Measurements from ENCODE around the gene ELAC1. TPM values are rescaled to one million over a fixed set of nuclear protein-coding genes. Genes with fewer than 3 reads are reported as not detected.

ELAC1 gene, protein sequence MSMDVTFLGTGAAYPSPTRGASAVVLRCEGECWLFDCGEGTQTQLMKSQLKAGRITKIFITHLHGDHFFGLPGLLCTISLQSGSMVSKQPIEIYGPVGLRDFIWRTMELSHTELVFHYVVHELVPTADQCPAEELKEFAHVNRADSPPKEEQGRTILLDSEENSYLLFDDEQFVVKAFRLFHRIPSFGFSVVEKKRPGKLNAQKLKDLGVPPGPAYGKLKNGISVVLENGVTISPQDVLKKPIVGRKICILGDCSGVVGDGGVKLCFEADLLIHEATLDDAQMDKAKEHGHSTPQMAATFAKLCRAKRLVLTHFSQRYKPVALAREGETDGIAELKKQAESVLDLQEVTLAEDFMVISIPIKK
- total RNA-seq: 1 to 10 TPM; 1.6 to 8.9 (median 6.0) TPM

DNA sequence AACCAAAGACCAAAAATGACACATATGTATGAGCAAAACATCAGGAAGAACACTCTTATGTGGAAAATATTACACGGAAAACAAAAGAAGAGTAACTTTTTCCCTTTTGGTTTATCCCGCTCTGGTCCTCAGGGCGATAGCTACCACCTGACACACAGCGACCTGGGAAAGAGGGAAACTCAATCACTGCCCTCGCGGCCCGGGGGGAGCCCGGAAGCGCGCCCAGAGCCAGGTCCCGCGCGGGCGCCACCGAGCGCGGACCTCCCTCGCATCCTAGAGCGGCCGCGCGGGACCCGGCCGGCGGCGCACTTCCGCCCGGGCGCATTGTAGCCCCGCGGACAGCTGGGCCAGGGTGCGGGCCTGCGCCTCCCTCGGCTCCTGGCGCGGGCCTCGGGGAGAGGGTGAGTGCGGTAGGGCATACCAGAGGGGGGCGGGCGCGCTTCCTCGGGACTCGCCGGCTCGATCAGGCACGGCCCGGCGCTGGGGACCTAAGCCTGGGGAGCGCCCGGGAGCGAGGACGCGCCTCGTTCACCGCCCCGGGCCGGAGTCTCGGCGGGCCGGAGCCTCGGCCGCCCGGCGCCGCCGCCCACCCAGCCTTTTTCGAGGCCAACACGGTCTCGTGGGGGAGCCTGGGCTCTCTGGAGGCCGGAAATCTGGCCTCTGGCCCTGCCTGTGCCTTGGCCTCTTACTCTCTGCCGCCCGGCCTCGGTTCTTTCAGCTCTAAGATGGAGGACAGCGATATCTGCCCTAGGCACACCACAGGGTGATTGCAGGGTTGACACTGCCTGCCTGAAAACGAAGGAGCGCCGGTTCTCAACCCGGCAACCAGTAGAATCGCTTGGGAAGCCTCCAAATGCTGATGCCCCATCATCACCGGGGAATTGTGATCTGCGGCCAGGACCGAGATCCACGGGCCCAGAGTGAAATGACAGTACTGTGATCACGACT lies at the start of gene ELAC1:
ELAC1 (plus strand) TSS at position 327 of the 948 bp plus-strand sequence. CDS start 6,365 bp downstream, outside the sequence.
- peak; percentile 5 for DNase-seq
- Histone ChIP-seq H3K27ac (peak within 1 kb of the TSS; percentile 96 to 99 (median 98)), H3K4me1 (peaks cover 9 to 35% (median 13%) of the 10 kb centered on the region in 3 donors), H3K4me3 (peak within 1 kb of the TSS; percentile 80 to 95 (median 92)), H3K27me3 (no peaks in the 10 kb centered on the region), H3K36me3 (no peaks in the 10 kb centered on the region), H3K9me3 (peaks cover 0 to 6% (median 2%) of the 10 kb centered on the region in 3 donors)
- intact Hi-C loops (cut with DNase I): loop anchor here (10.0 kb wide), 1 partner anchor 57 kb away; no protein-coding TSS in a partner anchor
- peak in 2 of 4 donors; percentile 95 to 96 for TF ChIP-seq POLR2A (IDR thresholded peaks at IDR 0.05)
- TF ChIP-seq CTCF (IDR thresholded peaks at IDR 0.05): no peak
- WGBS, 2 donors: 0% methylated on average over 9 to 10 of the region's 84 CpGs

- Histone ChIP-seq H3K27ac (no peak overlapping the region), H3K9me3 (no peaks in the 10 kb centered on the region), H3K27me3 (no peaks in the 10 kb centered on the region), H3K36me3 (peaks cover 0 to 61% (median 0%) of the 10 kb centered on the region in 3 donors), H3K4me3 (no peak overlapping the region), H3K4me1 (no peaks in the 10 kb centered on the region)
- DNase-seq: no peak
- intact Hi-C loops (cut with DNase I): no loop called here
- WGBS, 2 donors: 93 to 94% methylated on average over 5 of the region's 5 CpGs
- no peak for TF ChIP-seq POLR2A (IDR thresholded peaks at IDR 0.05)
- no peak for TF ChIP-seq CTCF (IDR thresholded peaks at IDR 0.05)
These were observed 49.7 kb upstream of the ELAC1 start for GRCh38 chr18:50918153-50918552.

DNA sequence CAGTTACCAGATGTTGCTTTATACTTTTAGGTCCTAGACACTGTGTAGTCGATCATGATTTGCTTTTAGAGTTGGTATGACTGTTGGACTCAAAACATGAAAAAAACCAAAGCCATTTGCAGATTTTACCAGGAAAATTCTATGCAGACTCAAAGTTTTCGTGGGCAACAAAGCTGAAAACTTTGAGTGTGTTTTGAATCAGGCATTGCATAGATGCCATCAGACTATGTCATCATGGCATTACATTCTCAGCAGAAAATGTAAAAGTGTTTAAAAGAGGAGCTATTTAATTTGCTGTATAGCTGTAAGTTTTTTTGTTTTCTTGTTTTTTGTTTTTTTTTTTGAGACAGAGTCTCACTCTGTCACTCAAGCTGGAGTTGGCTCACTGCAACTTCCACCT lies 43.5 kb upstream of the ELAC1 start:
- Histone ChIP-seq H3K4me1 (no peaks in the 10 kb centered on the region), H3K4me3 (no peak overlapping the region), H3K27ac (no peak overlapping the region), H3K9me3 (no peaks in the 10 kb centered on the region), H3K27me3 (no peaks in the 10 kb centered on the region), H3K36me3 (peaks cover 0 to 98% (median 0%) of the 10 kb centered on the region in 3 donors)
- DNase-seq: no peak
- intact Hi-C loops (cut with DNase I): no loop called here
- TF ChIP-seq CTCF (IDR thresholded peaks at IDR 0.05) (no peak), POLR2A (IDR thresholded peaks at IDR 0.05) (no peak)
- WGBS, 2 donors: 94 to 97% methylated on average over 2 of the region's 2 CpGs

DNA sequence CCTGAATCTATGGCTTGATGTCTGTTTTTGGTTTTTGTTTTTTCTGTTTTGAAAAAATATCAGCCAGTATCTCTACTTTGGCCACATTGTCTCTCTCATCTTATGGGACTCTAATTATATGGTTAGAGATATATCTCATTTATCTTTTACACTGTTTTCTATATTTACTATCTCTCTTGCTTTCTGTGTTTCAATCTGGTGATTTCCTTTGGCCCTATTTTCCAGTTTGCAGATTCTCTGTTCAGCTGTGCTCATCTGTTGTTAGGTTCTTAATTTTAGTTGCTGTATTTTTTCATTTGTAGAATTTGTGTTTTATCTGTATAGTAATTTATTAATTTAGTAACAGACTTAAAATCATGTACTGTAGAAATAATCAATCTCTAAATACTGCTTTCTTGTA lies 41.3 kb upstream of the ELAC1 start:
- Histone ChIP-seq H3K9me3 (no peaks in the 10 kb centered on the region), H3K27me3 (no peaks in the 10 kb centered on the region), H3K4me1 (no peaks in the 10 kb centered on the region), H3K36me3 (peaks cover 0 to 83% (median 0%) of the 10 kb centered on the region in 3 donors), H3K4me3 (no peak overlapping the region), H3K27ac (no peak overlapping the region)
- intact Hi-C loops (cut with DNase I): no loop called here
- TF ChIP-seq POLR2A (IDR thresholded peaks at IDR 0.05) (no peak), CTCF (IDR thresholded peaks at IDR 0.05) (no peak)
- no peak for DNase-seq

All from esophagus squamous epithelium (tissue), 5 donors.